EL (cell line): ENCODE data around the gene ST6GALNAC3.

Source experiments
- DNase-seq: peaks from one replicate; pipeline ENCODE4 v3.0.0-alpha.2; 2016

ST6GALNAC3 gene

DNA sequence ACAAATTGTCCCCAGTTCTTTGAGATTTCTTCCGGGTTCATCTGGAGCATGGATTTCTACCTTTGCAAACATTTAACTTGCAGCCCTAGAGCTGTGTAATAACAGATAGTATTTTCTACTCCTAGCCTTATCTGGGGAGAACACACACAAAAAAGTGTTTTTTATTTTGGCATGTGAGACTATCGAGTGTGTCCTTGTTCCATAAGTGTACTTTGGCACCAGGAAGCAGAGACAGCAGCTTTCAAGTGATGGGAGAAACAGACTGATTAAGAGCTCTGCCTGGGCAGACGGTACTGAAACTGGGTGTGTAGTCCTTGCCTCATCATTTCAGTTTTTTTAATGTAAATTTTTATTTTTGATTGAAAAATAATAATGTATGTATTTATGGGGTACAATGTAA lies 297.4 kb downstream of the ST6GALNAC3 start:
- no peak for DNase-seq

GRCh38 chr1:76374086-76374485 lies 299.5 kb downstream of the ST6GALNAC3 start:
- DNase-seq: no peak

DNA sequence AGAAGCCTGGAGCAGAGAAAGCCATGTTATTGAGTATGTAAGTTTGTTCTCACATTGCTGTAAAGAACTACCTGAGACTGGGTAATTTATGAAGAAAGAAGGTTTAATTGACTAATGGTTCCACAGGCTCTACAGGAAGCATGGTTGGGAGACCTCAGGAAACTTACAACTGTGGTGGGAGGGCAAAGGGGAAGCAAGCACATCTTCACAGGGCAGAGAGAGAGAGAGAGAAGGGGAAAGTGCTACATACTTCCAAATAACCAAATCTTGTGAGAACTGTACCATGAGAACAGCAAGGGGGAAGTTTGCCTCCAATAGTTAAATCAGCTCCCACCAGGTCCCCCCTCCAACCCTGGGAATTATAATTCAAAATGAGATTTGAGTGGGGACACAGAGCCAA lies 302.7 kb downstream of the ST6GALNAC3 start:
- no peak for DNase-seq

- no peak for DNase-seq
These were observed 305.0 kb downstream of the ST6GALNAC3 start for GRCh38 chr1:76379506-76379905.

GRCh38 chr1:76381450-76382097 lies 307.0 kb downstream of the ST6GALNAC3 start:
- no peak for DNase-seq

DNA sequence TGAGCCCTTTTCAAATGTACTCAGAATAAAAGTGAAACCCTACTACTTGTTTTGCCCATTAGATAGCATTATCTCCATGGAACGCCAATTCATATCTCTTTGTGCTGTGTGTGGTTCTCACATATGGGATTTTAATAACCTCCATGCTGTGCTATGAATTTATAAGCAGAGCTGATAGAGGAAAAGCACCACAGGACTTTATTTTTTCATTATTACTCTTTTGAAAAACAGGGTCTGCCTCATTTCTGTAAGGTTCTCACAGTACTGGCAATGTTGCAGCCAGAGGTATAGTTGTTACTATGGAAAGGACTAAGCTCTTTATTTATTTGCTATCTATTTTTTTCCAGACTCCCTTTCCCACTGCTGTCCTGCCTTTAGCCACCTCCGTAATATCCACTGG lies 313.7 kb downstream of the ST6GALNAC3 start:
- DNase-seq: no peak

GRCh38 chr1:76390456-76390855 lies 315.9 kb downstream of the ST6GALNAC3 start:
- DNase-seq: no peak

GRCh38 chr1:76395059-76395458 lies 320.5 kb downstream of the ST6GALNAC3 start:
- no peak for DNase-seq

DNA sequence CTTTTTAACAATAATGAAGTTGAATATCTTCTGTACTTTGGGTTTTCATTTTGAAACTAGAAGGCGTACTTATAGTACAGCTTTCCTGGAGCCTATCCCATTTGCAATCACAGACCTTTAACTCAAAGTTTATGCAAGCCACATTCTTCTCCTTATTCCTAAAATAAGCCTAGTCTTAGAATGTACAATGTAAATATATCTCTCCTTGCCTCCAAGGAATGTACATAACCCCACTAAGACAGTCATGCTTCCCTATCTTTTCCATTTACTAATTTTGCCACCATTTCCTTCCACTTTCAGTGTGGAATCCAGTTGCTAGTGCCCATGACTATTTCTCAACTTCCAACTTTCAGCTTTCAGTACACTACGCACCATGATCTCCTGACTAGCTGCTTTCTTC lies 327.6 kb downstream of the ST6GALNAC3 start:
- DNase-seq: no peak

DNA sequence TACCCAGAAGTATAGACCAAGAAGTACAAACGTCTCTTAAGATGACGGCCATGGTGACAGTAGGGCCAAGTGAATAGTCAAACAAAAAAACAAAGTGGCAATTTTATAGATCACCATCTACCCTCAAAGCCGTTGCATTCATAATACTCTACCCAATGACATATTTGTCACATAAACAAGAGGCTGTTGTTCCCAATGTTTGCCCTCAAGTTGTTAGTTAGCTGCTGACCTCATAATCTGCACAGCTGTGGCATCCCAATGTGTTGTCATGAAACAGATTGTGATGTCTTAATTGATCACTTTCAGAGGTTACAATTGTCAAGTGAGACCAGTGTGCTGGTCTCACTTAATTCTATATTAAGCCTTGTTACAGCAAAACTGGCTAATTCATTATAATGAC lies 333.8 kb downstream of the ST6GALNAC3 start:
- DNase-seq: no peak

- DNase-seq: no peak
These were observed 336.0 kb downstream of the ST6GALNAC3 start for GRCh38 chr1:76410499-76410898.

DNA sequence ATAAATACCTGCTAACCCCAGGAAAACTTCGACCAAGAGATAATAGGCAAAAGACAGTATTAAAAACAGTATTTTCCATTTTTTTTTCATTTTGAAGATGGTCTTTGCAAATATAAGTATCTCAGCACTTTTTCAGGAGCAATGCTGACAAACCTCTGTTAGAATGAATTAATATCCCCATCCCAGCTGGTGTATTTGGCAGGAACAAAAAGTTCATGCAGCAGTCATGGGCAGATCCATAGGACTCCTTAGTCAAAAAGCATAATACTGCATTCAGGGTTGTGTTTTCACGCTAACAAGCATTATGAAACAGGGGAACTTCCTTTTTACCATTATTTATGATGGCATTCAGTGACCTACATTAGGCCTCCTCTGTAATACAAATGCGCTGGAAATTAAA lies 344.0 kb downstream of the ST6GALNAC3 start:
- DNase-seq: no peak

DNA sequence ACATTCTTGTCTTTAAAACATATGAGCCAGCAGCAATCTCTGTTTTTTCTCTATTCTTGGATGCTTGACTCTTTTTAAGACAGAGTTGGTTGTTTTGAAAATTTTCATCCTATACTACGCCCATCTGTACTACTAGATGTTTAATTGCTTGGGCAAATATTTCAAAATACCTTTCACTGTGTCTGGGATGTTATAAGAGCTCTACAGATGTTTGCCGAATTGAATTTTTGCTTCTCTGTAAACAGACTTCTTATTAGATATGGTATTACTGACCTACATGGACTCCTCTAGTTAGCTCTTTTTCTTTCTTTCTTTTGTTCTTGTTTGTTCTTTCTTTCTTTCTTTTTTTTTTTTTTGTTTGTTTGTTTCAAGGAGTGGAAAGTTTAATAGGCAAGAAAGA lies 345.1 kb downstream of the ST6GALNAC3 start:
- no peak for DNase-seq

DNA sequence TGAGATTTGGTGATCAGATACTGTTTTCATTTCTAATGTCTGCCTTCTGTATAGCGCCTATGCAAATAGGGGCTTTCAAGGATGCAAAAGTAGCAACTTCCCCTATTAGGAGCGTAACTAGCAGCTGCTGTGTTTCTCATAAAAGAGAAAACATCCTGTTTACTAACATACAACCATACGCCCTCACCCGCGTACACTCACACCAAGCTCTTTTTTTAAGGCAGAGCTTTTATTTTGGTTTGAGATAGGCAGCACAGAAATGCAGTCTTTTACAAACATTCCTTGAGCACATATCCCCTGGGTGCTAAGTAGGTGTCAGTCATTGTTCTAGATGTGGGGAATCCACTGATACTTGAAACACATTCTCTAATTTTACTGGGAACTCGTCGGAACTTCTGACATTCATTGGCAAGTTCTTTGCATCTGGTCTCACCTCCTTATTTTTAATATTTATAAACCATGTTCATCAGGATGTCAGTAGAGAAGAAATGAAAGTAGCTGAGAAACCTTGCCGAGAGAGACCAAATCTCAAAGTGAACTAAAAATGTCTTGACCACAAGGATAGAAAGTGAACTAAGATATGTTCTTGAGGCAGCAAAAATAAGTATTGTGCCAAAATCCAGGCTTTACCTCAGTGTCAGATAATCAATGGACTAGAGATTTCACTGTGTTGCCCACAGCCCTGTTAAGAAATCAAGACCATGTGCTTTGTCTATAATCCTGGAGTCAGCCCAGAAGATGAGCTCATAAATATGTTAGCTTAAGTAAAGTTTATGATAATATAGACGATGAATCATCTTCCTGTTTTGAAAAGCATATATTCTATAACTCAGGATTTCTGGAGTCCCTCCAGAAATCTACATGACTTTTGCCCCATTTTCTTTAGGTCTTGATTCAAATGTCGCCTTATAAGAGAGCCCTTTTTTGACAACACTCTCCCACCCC lies 350.9 kb downstream of the ST6GALNAC3 start:
- peak; percentile 62 for DNase-seq

GRCh38 chr1:76426606-76427005 lies 352.1 kb downstream of the ST6GALNAC3 start:
- no peak for DNase-seq

GRCh38 chr1:76428028-76428427 lies 353.5 kb downstream of the ST6GALNAC3 start:
- no peak for DNase-seq

DNA sequence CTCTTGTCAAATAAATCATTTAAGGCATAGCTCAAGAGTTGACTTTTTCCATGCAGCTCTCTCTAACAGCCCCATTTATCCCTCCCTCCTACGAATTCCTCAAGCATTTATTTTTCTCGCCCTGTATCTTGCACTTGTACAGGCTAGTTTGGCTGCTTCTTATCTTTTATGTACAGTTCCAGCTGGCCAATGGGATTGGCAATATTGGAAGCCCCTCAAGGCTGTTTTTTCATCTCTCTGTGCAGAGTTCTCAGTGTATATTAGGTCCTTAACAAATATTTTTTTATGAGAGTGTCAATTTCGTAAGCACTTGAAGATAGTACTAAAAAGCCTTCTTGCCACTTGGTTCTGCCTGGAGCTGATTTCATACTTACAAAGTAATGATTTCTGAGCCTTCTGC lies 356.0 kb downstream of the ST6GALNAC3 start:
- DNase-seq: no peak

DNA sequence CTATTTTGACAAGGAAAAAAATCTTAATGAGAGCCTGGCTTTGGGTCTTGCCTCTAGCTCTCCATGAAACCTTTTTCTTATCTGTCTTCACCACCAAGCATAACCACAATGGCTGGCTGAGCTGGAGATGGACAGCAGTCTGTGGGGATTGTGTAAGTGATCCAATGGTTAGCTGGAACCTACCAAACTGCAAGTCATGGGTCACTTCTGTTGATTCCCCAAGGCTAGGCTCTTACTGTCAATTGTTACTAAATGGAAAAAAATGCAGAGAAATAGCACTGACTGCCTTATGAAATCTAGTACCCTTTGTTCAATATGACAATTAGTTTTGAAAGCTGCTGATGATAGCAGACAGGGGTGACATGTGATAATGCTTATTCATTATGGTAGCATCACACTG lies 359.0 kb downstream of the ST6GALNAC3 start:
- DNase-seq: peak; percentile 42

DNA sequence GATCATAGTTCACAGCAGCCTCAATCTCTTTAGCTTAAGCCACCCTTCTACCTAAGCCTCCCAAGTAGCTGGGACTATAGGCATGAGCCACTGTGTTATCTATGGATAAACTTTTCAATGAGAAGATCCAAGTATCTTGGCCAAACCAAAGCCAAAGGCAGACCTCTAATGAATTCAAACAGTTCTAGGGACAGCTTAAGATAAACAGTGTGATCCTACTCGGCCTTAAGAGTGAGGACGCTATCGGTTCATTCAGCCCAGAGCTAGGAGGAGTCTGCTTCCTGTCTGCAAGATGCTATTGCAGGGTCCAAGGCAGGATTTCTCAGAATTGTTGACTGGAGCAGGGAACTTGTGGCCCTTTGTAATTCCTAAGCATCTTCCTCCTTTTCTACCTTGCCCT lies 368.7 kb downstream of the ST6GALNAC3 start:
- no peak for DNase-seq

GRCh38 chr1:76444773-76445172 lies 370.2 kb downstream of the ST6GALNAC3 start:
- no peak for DNase-seq

DNA sequence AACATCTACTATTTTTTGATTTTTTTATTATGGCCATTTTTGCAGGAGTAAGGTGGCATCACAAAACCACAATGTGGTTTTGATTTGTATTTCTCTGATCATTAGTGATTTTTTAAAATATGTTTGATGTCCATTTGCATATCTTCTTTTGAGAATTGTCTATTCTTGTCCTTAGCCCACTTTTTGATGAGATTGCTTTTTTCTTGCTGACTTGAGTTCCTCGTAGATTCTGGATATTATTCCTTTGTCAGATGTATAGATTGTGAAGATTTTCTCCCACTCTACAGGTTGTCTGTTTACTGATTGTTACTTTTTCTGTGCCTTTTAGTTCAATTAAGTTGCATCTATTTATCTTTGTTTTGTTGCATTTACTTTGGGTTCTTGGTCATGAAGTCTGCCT lies 375.7 kb downstream of the ST6GALNAC3 start:
- no peak for DNase-seq

DNA sequence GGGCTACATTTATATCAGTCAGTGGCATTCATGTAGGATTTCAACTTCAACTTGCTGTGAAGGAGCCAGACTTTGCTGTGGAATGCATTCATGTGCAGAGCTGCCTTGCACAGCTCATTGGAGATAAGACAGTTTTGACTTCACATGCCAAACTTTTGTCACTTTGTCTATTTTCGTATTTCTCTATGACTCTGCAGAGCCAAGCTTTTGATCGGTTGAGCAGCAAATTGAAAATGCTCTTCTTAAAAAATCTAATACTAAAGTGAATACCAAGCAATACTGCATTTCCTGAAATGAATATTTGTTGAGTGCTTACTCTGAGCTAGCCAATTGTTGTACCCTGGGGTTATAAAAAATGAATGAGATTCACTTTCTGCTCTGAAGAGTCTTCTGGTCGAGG lies 388.7 kb downstream of the ST6GALNAC3 start:
- no peak for DNase-seq

DNA sequence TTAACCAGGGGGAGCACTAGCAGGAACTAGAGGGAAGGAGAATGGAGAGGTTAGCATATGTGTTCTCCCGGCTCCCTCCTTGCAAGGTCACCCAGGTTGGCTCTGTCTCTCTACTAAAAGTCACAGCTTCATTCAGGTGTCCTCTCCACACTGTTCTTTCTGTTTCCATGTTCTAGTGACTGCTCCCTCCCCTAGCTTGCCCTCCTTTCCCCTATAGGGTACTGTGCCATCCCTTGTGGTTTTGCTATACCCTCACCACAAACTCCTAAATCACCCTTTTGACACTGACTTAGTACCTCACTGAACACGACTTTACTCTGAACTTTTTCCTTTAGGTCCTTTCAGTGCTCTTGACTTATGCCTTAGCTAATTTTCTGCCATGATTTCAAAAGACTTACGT lies 389.3 kb downstream of the ST6GALNAC3 start:
- no peak for DNase-seq

DNA sequence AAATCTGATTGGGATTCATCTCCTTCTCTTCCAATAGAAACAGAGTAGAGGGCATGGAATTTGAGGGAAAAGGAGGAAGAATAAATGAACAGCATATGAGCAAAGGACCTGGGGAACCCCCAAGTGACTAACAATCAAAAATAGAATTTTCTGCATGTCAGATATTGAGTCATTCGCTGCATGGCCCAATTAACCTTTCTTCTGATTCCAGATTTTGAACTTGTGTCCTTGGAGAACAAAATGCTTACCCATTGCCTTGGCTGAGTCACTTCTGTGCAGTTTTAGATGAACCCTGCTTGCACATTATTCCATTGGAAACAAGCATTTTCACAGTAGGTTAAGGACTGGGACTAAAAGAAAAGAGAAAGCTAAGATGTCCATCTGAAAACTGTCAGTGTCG lies 390.5 kb downstream of the ST6GALNAC3 start:
- peak; percentile 48 for DNase-seq
